MM.1S (cell line): ENCODE data around the gene PLEKHD1.

Experiments used
- EZH2 ChIP-seq: fragments of 300-600 bp; sonication (generic); optimal IDR thresholded peaks from 2 replicates; pipeline ENCODE3; 2017; ENCODE audit warnings: low read depth, mild to moderate bottlenecking, antibody characterized with exemption, low read length, mixed read lengths
- EZH2phosphoT487 ChIP-seq: fragments of 300-600 bp; sonication (generic); IDR thresholded peaks from 2 replicates; pipeline ENCODE4 v1.6.1; 2018; ENCODE audit warnings: antibody characterized with exemption, low read length
- TF ChIP-seq, protein P1 (sequence below): fragments of 300-600 bp; sonication (generic); IDR thresholded peaks from 2 replicates; pipeline ENCODE4 v1.5.1; 2016; ENCODE audit warnings: antibody characterized with exemption, low read length, mixed read lengths

DNA sequence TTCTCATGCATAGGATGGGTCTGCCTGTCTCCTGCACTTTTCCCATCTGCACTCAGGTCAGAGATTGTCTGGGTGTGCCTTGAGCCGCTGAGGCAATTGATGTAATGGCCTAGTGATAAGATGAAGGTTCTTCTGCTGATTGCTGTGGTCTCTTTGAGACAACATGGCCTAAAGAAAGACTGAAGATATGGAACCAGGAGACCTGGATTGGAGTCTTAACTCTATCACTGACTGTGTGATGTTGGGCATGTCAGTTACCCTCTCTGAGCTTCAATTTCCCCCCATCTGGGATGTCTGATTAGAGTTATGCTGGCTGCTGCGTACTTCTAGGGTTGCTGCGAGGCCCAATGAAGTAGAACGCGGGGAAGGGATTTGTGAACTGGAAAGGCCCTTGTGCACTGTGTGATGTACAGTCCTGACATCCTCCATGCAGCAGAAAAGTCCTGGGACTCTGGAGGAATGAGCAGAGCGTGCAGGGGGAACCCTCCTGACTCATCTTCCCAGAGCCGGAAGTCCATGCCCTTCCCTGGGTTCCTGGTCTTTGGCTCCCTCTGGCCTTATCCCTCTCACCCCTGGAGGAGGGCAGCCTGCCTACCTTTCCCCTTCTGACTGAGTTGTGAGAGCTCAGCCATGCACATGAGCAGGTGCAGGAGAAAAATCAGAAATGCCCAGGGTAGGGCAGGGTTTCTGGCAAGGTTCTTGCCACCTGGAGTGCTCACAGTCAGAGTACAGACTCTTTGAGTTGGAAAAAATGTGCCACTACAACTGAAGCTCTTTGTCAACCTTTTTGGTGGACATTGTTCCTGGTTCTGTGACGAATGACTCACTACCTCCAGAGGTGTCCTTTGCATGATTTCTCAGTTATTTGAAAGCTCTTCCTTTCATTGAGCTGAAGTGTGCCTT, 21.1 kb downstream of the PLEKHD1 start:
- TF ChIP-seq, protein P1, sequence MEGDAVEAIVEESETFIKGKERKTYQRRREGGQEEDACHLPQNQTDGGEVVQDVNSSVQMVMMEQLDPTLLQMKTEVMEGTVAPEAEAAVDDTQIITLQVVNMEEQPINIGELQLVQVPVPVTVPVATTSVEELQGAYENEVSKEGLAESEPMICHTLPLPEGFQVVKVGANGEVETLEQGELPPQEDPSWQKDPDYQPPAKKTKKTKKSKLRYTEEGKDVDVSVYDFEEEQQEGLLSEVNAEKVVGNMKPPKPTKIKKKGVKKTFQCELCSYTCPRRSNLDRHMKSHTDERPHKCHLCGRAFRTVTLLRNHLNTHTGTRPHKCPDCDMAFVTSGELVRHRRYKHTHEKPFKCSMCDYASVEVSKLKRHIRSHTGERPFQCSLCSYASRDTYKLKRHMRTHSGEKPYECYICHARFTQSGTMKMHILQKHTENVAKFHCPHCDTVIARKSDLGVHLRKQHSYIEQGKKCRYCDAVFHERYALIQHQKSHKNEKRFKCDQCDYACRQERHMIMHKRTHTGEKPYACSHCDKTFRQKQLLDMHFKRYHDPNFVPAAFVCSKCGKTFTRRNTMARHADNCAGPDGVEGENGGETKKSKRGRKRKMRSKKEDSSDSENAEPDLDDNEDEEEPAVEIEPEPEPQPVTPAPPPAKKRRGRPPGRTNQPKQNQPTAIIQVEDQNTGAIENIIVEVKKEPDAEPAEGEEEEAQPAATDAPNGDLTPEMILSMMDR, result no peak
- TF ChIP-seq EZH2 (no peak), EZH2phosphoT487 (no peak)
